H1 (cell line): ENCODE data around the gene HABP4. TPM values are rescaled to one million over a fixed set of nuclear protein-coding genes. Genes with fewer than 3 reads are reported as not detected.

Source experiments
- BACH1 ChIP-seq: IDR thresholded peaks from 2 replicates; pipeline ENCODE4 v1.6.1; 2012; ENCODE audit warnings: low read length, improper control_type of control experiment
- BCL11A ChIP-seq, 2 experiments: IDR thresholded peaks; one replicate each; pipeline ENCODE4 v1.6.1; 2011; ENCODE audit warnings: low read depth in 2 of 2, low read length in 2 of 2, mild to moderate bottlenecking in 2 of 2
- BRCA1 ChIP-seq: IDR thresholded peaks from 2 replicates; pipeline ENCODE4 v1.6.1; 2012; ENCODE audit warnings: low read depth, low read length, improper control_type of control experiment
- PHF8 ChIP-seq: fragments of 200-600 bp; sonication (generic); conservative IDR thresholded peaks from 2 replicates; pipeline ENCODE4 v1.7.1; 2012; ENCODE audit warnings: low read depth, mild to moderate bottlenecking, inconsistent platforms, low read length, moderate library complexity
- POLR2AphosphoS5 ChIP-seq: IDR thresholded peaks from 2 replicates; pipeline ENCODE4 v1.6.1; 2011; ENCODE audit warnings: low read depth, low read length
- YY1 ChIP-seq: IDR thresholded peaks from 2 replicates; pipeline ENCODE4 v1.6.1; 2011; ENCODE audit warnings: low read depth, mild to moderate bottlenecking, low read length
- polyA plus RNA-seq, 7 experiments: library from polyadenylated mRNA; depleted of rRNA in 3 of 7; stranded (reverse) in 5 of 7; unstranded in 2 of 7; fragments of >200 nt in 5 of 7; fragments of 200-250 nt in 2 of 7; gene quantifications; 1 replicate in 5 of 7; 2 replicates in 1 of 7; 4 replicates in 1 of 7; pipeline versions ENCODE4 v1.2.1 to v1.2.3, GENCODE V29; 2011 to 2013; ENCODE audit warnings: missing spikeins in 2 of 7, mixed read lengths in 2 of 7
- total RNA-seq: library from RNA; stranded (reverse); fragmentation: NEBNext Ultra II Directional; extraction: Animal tissue kit (Norgen Biotek cat#: 25700); gene quantifications from 2 replicates; pipeline ENCODE4 v1.2.1, GENCODE V29; 2021

The HABP4 gene
- total and polyA plus RNA-seq, 2 of the 8 experiments (the other 6 are each of a cell fraction or from before 2014, with no cell fraction given), result 3.3 to 11.2 TPM

- TF ChIP-seq BRCA1 (no peak), BACH1 (no peak), POLR2AphosphoS5 (no peak), PHF8 (no peak), BCL11A (IDR thresholded peaks at IDR 0.05; ENCODE audit: low read depth in 2 of 2, low read length in 2 of 2) (no peak), YY1 (no peak)
- TF ChIP-seq, all 59 proteins: peak for 0
Measured at GRCh38 chr9:96498796-96499195, 48.8 kb downstream of the HABP4 start (continued).
